ENCODE data around the gene MARCHF4.

DNA sequence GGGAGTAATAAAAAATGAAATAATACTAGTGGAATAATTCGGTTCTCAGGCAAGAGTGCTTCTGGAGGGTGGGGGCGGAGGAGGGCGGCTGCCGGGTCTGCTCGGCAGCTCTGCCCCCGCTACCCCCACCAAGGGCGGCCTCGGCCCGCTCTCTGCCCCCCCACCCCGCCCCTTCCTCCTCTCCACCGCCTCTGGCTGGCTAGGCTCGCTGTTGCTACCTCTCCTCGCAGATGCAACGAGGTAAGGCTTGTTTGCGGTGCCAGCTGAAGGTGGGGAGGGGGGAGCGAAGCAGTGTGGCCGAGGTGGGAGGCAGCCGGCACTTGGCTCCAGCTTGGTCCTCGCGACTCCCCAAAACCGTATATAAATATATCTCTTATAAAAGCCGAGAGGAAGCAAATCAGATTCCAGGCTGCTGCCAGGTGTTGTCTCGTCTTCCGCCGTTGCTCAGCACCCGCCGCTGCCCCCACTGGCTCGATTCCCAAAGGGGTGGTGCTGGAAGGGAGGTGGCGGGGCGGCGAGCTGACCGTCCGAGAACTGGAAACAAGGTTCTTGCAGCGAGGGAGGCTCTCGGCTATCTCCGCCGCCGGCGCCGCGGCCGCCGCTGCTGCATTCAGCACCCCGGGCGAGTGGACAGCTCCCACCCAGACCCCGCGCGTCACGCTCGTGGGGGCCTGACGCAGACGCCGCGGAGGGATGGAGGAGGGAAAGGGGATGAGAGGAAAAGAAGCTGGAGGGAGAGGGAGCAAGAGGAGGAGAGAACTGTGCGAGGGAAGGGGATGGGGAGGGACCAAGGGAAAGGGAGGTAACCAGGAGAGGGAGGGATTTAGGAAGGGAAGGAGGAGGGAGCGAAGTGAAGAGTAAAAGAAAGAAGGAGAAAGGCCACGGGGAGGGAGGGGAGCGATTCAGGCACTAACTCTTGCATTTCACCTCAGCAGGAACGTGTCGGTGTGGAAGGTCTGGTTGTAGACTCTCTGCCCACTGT is at the start of gene MARCHF4:
- TF ChIP-seq CTCF (conservative IDR thresholded peaks at IDR 0.05; ENCODE audit: low read depth, low read length) (no peak), EZH2 (IDR thresholded peaks at IDR 0.05; ENCODE audit: borderline replicate concordance, low read depth, low read length, poor library complexity, severe bottlenecking) (no peak)
